HG03064 (cell line): ENCODE measurements around the gene DENND4B.
"Not testable (repeated sequence)": the region's sequence is repeated elsewhere in the genome, so short reads cannot be mapped to it uniquely, and the experiment has no call there.

Source experiments
- ATAC-seq: cut with Tn5 transposase; IDR thresholded peaks from one replicate; pipeline ENCODE4 v1.9.1; 2021; ENCODE audit warnings: low read depth; ENCODE audit not compliant: unreplicated experiment

Gene DENND4B

GRCh38 chr1:153891042-153891441, 55.5 kb downstream of the DENND4B start:
- not testable (repeated sequence) for ATAC-seq

- ATAC-seq: no peak
Observed at GRCh38 chr1:153888533-153888932, 58.0 kb downstream of the DENND4B start.

DNA sequence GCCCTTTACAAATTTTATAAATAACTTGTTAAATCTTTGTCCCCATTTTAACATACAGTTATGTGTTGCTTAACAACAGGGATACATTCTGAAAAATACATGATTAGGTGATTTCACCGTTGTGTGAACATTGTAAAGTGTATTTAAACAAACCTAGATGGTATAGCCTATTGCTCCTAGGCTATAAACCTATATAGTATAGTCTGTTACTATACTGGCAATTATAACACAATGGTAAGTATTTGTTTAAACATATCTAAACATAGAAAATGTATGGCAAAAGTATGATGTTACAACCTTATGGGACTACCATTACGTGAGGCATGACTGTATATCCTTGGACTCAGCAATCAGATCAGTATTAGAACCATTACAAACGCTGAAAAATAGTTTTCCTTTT, 60.4 kb downstream of the DENND4B start:
- no peak for ATAC-seq

GRCh38 chr1:153883223-153883622, 63.3 kb downstream of the DENND4B start:
- no peak for ATAC-seq

GRCh38 chr1:153882296-153882912, 64.1 kb downstream of the DENND4B start:
- ATAC-seq: no peak

- no peak for ATAC-seq
Observed at GRCh38 chr1:153881751-153882150, 64.8 kb downstream of the DENND4B start.

- ATAC-seq: no peak
Observed at GRCh38 chr1:153880962-153881361, 65.6 kb downstream of the DENND4B start.

DNA sequence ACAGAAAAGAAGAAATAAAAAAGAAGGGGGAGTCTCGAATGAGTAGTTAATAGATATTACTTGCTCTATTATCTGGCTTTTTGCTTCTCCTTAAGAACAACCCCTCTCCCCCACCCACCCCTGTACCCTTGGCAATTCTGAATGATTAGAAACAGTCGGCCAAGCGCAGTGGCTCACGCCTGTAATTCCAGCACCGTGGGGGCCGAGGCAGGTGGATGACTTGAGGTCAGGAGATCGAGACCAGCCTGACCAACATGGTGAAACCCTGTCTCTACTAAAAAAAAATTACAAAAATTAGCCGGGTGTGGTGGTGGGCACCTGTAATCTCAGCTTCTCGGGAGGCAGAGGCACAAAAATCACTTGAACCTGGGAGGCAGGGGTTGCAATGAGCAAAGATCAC, 66.5 kb downstream of the DENND4B start:
- ATAC-seq: no peak
